Fibroblast of mammary gland (primary cell): Measurements from ENCODE around the gene PLEKHA5.
"Not testable (repeated sequence)": the region's sequence is repeated elsewhere in the genome, so short reads cannot be mapped to it uniquely, and the experiment has no call there.

Source experiments
- DNase-seq: peaks from one replicate; pipeline ENCODE4 v3.0.0-alpha.2; 2010; ENCODE audit warnings: low read depth
- H3K4me3 ChIP-seq: 2 replicates; pipeline ENCODE4 v1.5.1; 2011; ENCODE audit warnings: low read depth, mild to moderate bottlenecking, low read length, moderate library complexity; ENCODE audit not compliant: control insufficient read depth
- CTCF ChIP-seq: conservative IDR thresholded peaks from 2 replicates; pipeline ENCODE4 v1.5.1; 2011; ENCODE audit warnings: low read depth, low read length, inconsistent platforms; ENCODE audit not compliant: control insufficient read depth, insufficient read depth

Gene PLEKHA5

GRCh38 chr12:19165451-19165850 lies 35.9 kb downstream of the PLEKHA5 start:
- H3K4me3 ChIP-seq, result no peak overlapping the region
- no peak for TF ChIP-seq CTCF
- no peak for DNase-seq

GRCh38 chr12:19166387-19166786 lies 36.9 kb downstream of the PLEKHA5 start:
- no peak for DNase-seq
- TF ChIP-seq CTCF, result no peak
- H3K4me3 ChIP-seq, result no peak overlapping the region

- DNase-seq, result no peak
- H3K4me3 ChIP-seq, result no peak overlapping the region
- no peak for TF ChIP-seq CTCF
Measured at GRCh38 chr12:19166956-19167355, 37.4 kb downstream of the PLEKHA5 start.

GRCh38 chr12:19167708-19168107 lies 38.2 kb downstream of the PLEKHA5 start:
- DNase-seq, result no peak
- no peak overlapping the region for H3K4me3 ChIP-seq

GRCh38 chr12:19168644-19169043 lies 39.1 kb downstream of the PLEKHA5 start:
- no peak overlapping the region for H3K4me3 ChIP-seq
- no peak for TF ChIP-seq CTCF
- DNase-seq, result no peak

More at GRCh38 chr12:19167708-19168107, 38.2 kb downstream of the PLEKHA5 start:
- TF ChIP-seq CTCF, result no peak

- no peak for DNase-seq
- no peak for TF ChIP-seq CTCF
- no peak overlapping the region for H3K4me3 ChIP-seq
Measured at GRCh38 chr12:19169222-19169621, 39.7 kb downstream of the PLEKHA5 start.

GRCh38 chr12:19170286-19170685 lies 40.8 kb downstream of the PLEKHA5 start:
- not testable (repeated sequence) for DNase-seq

GRCh38 chr12:19171731-19172130 lies 42.2 kb downstream of the PLEKHA5 start:
- no peak for DNase-seq
- no peak for TF ChIP-seq CTCF
- H3K4me3 ChIP-seq, result no peak overlapping the region

More at GRCh38 chr12:19170286-19170685, 40.8 kb downstream of the PLEKHA5 start:
- H3K4me3 ChIP-seq, result not testable (repeated sequence)
